Adrenal gland (tissue), 12 donors: ENCODE data around the gene KPNA5. TPM values are rescaled to one million over a fixed set of nuclear protein-coding genes. Genes with fewer than 3 reads are reported as not detected.
A peak's percentile ranks its signal among the peaks of the same experiment; 100 is the strongest.
"Not testable (repeated sequence)": the region's sequence is repeated elsewhere in the genome, so short reads cannot be mapped to it uniquely, and the experiment has no call there.

Source experiments
- DNase-seq, 7 donors: peaks; one replicate each; pipeline ENCODE4 v3.0.0-alpha.2; 2019 to 2020
- H3K27ac ChIP-seq, 5 donors: fragments of 200-600 bp; sonication (generic) in 4 of 5; 1 replicate in 3 of 5; 2 replicates in 2 of 5; pipeline versions ENCODE4 v1.5.1 to v1.8.0; 2016 to 2020; ENCODE audit warnings: mild to moderate bottlenecking in 1 of 5
- H3K27me3 ChIP-seq: fragments of 200-600 bp; 2 replicates; pipeline ENCODE4 v1.8.0; 2021
- H3K36me3 ChIP-seq, 2 donors: fragments of 200-600 bp; replicated peaks in 1 of 2; 1 replicate in 1 of 2; 2 replicates in 1 of 2; pipeline versions ENCODE4 v1.5.1 to v1.8.0; 2018 to 2022
- H3K4me1 ChIP-seq, 2 donors: fragments of 200-600 bp; replicated peaks in 1 of 2; 1 replicate in 1 of 2; 2 replicates in 1 of 2; pipeline versions ENCODE4 v1.5.1 to v1.8.0; 2018 to 2021
- H3K4me3 ChIP-seq, 4 donors: fragments of 200-600 bp; sonication (generic) in 3 of 4; one replicate each; pipeline ENCODE4 v1.5.1; 2016 to 2018
- H3K9me3 ChIP-seq, 3 donors: fragments of 200-600 bp; sonication (generic) in 1 of 3; replicated peaks in 1 of 3; 1 replicate in 2 of 3; 2 replicates in 1 of 3; pipeline versions ENCODE4 v1.5.1 to v1.8.0; 2016 to 2021
- POLR2A ChIP-seq, 2 donors: fragments of 450-650 bp; IDR thresholded peaks; one replicate each; pipeline ENCODE4 v1.6.1; 2017; ENCODE audit warnings: antibody characterized with exemption in 2 of 2, mild to moderate bottlenecking in 2 of 2, moderate library complexity in 1 of 2
- WGBS, 4 donors: extraction: QIAGEN DNeasy Blood & Tissue Kit in 2 of 4; methylation state at CpG; one replicate each; pipeline versions ENCODE4 v1.1.5 to v1.1.7; 2013 to 2017; 5-methylcytosine and 5-hydroxymethylcytosine counted together
- intact Hi-C, 2 donors: fragments of 100-400 bp; cut with DNase I; formaldehyde crosslinking; loops; one replicate each; pipeline versions ENCODE4 v1.14.1 to v1.15.0; 2022 to 2023
- polyA plus RNA-seq, 3 donors: library from polyadenylated mRNA; stranded (reverse); fragments of 200-250 nt in 2 of 3; fragments of 350-450 nt in 1 of 3; fragmentation: Illumina TruSeq in 1 of 3; extraction: RNeasy Lipid Tissue Mini Kit (QIAGEN cat#74804) in 1 of 3; gene quantifications; one replicate each; pipeline ENCODE4 v1.2.3, GENCODE V29; 2013 to 2014
- total RNA-seq, 9 donors: library from RNA; depleted of rRNA in 4 of 9; stranded (reverse); fragments of >200 nt in 4 of 9; fragments of 120-200 nt in 1 of 9; fragmentation: NEBNext Ultra II Directional in 1 of 9; extraction: Animal tissue kit (Norgen Biotek cat#: 25700) in 1 of 9; gene quantifications; one replicate each; pipeline versions ENCODE4 v1.1.0 to v1.2.4, GENCODE V29; 2013 to 2023
- TF ChIP-seq, protein P1 (sequence below), 6 experiments: fragments of 450-650 bp in 4 of 6; fragments of 200-600 bp in 2 of 6; sonication (generic) in 1 of 6; IDR thresholded peaks; 1 replicate in 5 of 6; 2 replicates in 1 of 6; pipeline versions ENCODE4 v1.5.1 to v1.8.0; 2016 to 2021; ENCODE audit warnings: antibody characterized with exemption in 6 of 6, mild to moderate bottlenecking in 2 of 6, moderate library complexity in 1 of 6
- donor health status: healthy with polysubstance abuse.
- donor health status: Bipolar disorder and iron deficiency.
- donor health status: DM: yes; HTN: yes; CAD: no.
- donor health status: DM: no; HTN: no; CAD: no.
- donor health status: DM: no; HTN: no; CAD: no.
- donor health status: DM: yes; HTN: yes; CAD: no.

KPNA5 gene
- total and polyA plus RNA-seq, 12 donors = 2.7 to 31.6 (median 9.0) TPM

- H3K36me3 ChIP-seq = no peaks in the 10 kb centered on the region
- peak overlapping the region in 2 of 4 donors; percentile 51 to 74 for H3K4me3 ChIP-seq
- peak overlapping the region in 3 of 5 donors; percentile 1 to 97 (median 90) for H3K27ac ChIP-seq
- no peaks in the 10 kb centered on the region for H3K27me3 ChIP-seq
- peaks cover 16 to 26% of the 10 kb centered on the region in 2 donors for H3K4me1 ChIP-seq
- peak in 5 of 7 donors; percentile 33 to 66 (median 45) for DNase-seq
- WGBS, 4 donors = 30 to 52% (median 43%) methylated on average over 5 of the region's 5 CpGs
- intact Hi-C loops = no loop called here
- H3K9me3 ChIP-seq = no peaks in the 10 kb centered on the region
- TF ChIP-seq, protein P1, sequence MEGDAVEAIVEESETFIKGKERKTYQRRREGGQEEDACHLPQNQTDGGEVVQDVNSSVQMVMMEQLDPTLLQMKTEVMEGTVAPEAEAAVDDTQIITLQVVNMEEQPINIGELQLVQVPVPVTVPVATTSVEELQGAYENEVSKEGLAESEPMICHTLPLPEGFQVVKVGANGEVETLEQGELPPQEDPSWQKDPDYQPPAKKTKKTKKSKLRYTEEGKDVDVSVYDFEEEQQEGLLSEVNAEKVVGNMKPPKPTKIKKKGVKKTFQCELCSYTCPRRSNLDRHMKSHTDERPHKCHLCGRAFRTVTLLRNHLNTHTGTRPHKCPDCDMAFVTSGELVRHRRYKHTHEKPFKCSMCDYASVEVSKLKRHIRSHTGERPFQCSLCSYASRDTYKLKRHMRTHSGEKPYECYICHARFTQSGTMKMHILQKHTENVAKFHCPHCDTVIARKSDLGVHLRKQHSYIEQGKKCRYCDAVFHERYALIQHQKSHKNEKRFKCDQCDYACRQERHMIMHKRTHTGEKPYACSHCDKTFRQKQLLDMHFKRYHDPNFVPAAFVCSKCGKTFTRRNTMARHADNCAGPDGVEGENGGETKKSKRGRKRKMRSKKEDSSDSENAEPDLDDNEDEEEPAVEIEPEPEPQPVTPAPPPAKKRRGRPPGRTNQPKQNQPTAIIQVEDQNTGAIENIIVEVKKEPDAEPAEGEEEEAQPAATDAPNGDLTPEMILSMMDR (IDR thresholded peaks at IDR 0.05) = no peak
- no peak for TF ChIP-seq POLR2A (IDR thresholded peaks at IDR 0.05)
These were observed 1.3 kb downstream of the KPNA5 start for GRCh38 chr6:116682334-116682712.

- 68 to 74% (median 70%) methylated on average over 2 of the region's 2 CpGs for WGBS, 4 donors
- H3K27ac ChIP-seq = peak overlapping the region in 1 of 5 donors; percentile 29
- H3K36me3 ChIP-seq = peaks cover 0 to 4% of the 10 kb centered on the region in 2 donors
- H3K27me3 ChIP-seq = no peaks in the 10 kb centered on the region
- H3K4me1 ChIP-seq = peaks cover 16 to 39% of the 10 kb centered on the region in 2 donors
- no peaks in the 10 kb centered on the region for H3K9me3 ChIP-seq
- DNase-seq = no peak
- TF ChIP-seq, protein P1 (IDR thresholded peaks at IDR 0.05) = no peak
- no peak for TF ChIP-seq POLR2A (IDR thresholded peaks at IDR 0.05)
- intact Hi-C loops = no loop called here
- H3K4me3 ChIP-seq = no peak overlapping the region
These were observed 4.5 kb downstream of the KPNA5 start for GRCh38 chr6:116685437-116685993.

GRCh38 chr6:116686475-116687101, 5.6 kb downstream of the KPNA5 start:
- H3K9me3 ChIP-seq, DNase-seq, H3K27me3 ChIP-seq, H3K4me3 ChIP-seq, H3K36me3 ChIP-seq, intact Hi-C loops, H3K27ac ChIP-seq: not testable (repeated sequence)
- H3K4me1 ChIP-seq = peaks cover 16 to 39% of the 10 kb centered on the region in 2 donors
- WGBS, 4 donors = 65 to 69% (median 67%) methylated on average over 2 of the region's 2 CpGs

DNA sequence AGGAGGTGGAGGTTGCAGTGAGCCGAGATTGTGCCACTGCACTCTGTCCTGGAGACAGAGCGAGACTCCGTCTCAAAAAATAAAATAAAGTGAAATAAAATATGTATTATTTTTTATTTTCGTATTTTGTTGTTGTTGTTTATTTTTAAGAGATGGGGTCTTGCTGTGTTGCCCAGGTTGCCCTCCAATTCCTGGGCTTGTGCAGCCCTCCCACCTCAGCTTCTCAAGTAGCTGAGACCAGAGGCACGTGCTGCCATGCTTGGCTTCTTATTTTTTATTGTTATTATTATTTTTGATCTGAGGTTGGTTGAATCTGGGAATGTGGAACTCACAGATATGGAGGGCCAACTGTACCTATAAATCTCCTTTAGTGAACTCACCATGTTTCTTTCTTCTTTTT, 10.1 kb downstream of the KPNA5 start:
- Histone ChIP-seq H3K9me3 (no peaks in the 10 kb centered on the region), H3K27me3 (no peaks in the 10 kb centered on the region), H3K4me3 (no peak overlapping the region), H3K36me3 (peaks cover 0 to 4% of the 10 kb centered on the region in 2 donors), H3K4me1 (peaks cover 6 to 24% of the 10 kb centered on the region in 2 donors), H3K27ac (no peak overlapping the region)
- intact Hi-C loops = no loop called here
- TF ChIP-seq, protein P1 (IDR thresholded peaks at IDR 0.05) = no peak
- TF ChIP-seq POLR2A (IDR thresholded peaks at IDR 0.05) = no peak
- 93 to 96% (median 94%) methylated on average over 5 of the region's 5 CpGs for WGBS, 4 donors
- DNase-seq = no peak

DNA sequence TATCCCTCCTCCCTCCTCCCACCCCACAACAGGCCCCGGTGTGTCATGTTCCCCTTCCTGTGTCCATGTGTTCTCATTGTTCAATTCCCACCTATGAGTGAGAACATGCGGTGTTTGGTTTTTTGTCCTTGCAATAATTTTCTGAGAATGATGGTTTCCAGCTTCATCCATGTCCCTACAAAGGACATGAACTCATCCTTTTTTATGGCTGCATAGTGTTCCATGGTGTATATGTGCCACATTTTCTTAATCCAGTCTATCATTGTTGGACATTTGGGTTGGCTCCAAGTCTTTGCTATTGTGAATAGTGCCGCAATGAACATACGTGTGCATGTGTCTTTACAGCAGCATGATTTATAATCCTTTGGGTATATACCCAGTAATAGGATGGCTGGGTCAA, 11.9 kb downstream of the KPNA5 start:
- DNase-seq, H3K27me3 ChIP-seq, intact Hi-C loops, H3K4me3 ChIP-seq, H3K27ac ChIP-seq, H3K9me3 ChIP-seq, H3K36me3 ChIP-seq: not testable (repeated sequence)
- WGBS, 4 donors = 88 to 98% (median 95%) methylated on average over 2 to 4 of the region's 4 CpGs
- H3K4me1 ChIP-seq = peaks cover 0 to 20% of the 10 kb centered on the region in 2 donors

- intact Hi-C loops, H3K27me3 ChIP-seq, DNase-seq, H3K9me3 ChIP-seq, H3K36me3 ChIP-seq, H3K27ac ChIP-seq, H3K4me3 ChIP-seq: not testable (repeated sequence)
- H3K4me1 ChIP-seq = peaks cover 0 to 19% of the 10 kb centered on the region in 2 donors
- WGBS, 4 donors = 92 to 98% (median 96%) methylated on average over 2 to 3 of the region's 3 CpGs
These were observed 12.3 kb downstream of the KPNA5 start for GRCh38 chr6:116693275-116693674.
